ENCODE measurements around the gene PPP2CA.

PPP2CA gene

GRCh38 chr5:134183481-134183880 lies 42.4 kb downstream of the PPP2CA start:
- no peak for DNase-seq (ENCODE audit: extremely low read depth, insufficient read length)
- H3K27me3 ChIP-seq (replicated peaks; ENCODE audit: control insufficient read depth, insufficient read depth, low read length) = no peaks in the 10 kb centered on the region
- TF ChIP-seq, protein P1, sequence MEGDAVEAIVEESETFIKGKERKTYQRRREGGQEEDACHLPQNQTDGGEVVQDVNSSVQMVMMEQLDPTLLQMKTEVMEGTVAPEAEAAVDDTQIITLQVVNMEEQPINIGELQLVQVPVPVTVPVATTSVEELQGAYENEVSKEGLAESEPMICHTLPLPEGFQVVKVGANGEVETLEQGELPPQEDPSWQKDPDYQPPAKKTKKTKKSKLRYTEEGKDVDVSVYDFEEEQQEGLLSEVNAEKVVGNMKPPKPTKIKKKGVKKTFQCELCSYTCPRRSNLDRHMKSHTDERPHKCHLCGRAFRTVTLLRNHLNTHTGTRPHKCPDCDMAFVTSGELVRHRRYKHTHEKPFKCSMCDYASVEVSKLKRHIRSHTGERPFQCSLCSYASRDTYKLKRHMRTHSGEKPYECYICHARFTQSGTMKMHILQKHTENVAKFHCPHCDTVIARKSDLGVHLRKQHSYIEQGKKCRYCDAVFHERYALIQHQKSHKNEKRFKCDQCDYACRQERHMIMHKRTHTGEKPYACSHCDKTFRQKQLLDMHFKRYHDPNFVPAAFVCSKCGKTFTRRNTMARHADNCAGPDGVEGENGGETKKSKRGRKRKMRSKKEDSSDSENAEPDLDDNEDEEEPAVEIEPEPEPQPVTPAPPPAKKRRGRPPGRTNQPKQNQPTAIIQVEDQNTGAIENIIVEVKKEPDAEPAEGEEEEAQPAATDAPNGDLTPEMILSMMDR (IDR thresholded peaks at IDR 0.05; ENCODE audit: insufficient read depth, low read length, poor library complexity, severe bottlenecking) = no peak
- H3K4me3 ChIP-seq (replicated peaks; ENCODE audit: low read depth, low read length) = no peak overlapping the region
- no peaks in the 10 kb centered on the region for H3K36me3 ChIP-seq (ENCODE audit: control insufficient read depth, insufficient read depth, low read length)

DNA sequence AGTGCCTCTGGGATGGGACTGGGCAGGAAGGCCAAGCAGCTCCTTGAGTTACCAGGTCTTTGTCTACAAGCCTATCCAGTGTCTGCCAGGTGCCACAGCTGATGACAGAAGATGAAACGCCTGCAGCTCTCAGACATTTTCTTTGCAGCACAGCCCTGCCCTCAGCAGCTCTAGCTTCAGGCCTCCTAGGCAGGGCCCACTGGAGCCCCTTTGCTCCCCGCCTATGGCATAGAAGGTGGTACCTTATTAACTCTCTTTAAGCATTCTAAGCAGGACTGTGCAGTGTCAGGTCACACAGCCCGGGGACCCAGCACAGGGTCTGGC lies 47.8 kb downstream of the PPP2CA start:
- no peak for DNase-seq (ENCODE audit: extremely low read depth, insufficient read length)
- Histone ChIP-seq H3K4me3 (replicated peaks; ENCODE audit: low read depth, low read length) (no peak overlapping the region), H3K27me3 (replicated peaks; ENCODE audit: control insufficient read depth, insufficient read depth, low read length) (no peaks in the 10 kb centered on the region), H3K36me3 (ENCODE audit: control insufficient read depth, insufficient read depth, low read length) (peaks cover 2% of the 10 kb centered on the region)
- TF ChIP-seq, protein P1 (IDR thresholded peaks at IDR 0.05; ENCODE audit: insufficient read depth, low read length, poor library complexity, severe bottlenecking) = no peak

DNA sequence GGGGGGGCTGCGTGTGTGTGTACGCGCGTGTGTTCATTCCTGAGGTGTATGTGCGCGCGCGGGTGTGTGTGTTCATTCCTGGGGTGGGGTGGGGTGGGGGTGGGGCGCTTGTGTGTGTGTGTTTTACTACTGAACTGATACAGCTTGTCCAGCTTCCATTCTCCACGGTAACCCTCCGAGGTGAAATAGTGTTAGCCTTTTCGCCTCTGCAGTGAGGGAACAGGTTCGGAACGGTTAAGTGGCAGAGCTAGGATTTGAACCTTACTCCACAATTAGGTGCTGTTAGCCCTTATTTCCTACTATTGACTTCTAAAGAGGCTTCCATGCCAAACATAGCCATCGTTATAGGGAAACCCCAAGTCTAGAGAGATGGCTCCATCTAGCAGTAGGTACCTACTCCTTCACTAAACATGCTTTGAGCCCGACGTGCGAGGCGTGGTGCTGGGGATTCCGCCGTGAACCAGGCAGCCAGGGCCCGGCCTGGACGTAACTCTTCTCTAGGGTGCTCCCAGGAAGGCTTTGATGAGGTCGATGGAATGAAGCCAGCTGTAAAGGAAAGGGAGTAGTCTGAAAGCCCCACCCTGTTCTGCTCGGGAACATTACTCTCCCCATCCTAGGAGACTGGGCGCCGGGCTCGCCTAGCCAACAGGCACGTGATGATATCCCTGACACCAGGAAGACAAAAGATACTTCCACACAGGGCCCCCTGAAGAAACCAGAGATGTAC lies 48.3 kb downstream of the PPP2CA start:
- peak; percentile 18 for DNase-seq (ENCODE audit: extremely low read depth, insufficient read length)
- TF ChIP-seq, protein P1 (IDR thresholded peaks at IDR 0.05; ENCODE audit: insufficient read depth, low read length, poor library complexity, severe bottlenecking) = no peak
- peak overlapping the region; percentile 96 for H3K4me3 ChIP-seq (replicated peaks; ENCODE audit: low read depth, low read length)

DNA sequence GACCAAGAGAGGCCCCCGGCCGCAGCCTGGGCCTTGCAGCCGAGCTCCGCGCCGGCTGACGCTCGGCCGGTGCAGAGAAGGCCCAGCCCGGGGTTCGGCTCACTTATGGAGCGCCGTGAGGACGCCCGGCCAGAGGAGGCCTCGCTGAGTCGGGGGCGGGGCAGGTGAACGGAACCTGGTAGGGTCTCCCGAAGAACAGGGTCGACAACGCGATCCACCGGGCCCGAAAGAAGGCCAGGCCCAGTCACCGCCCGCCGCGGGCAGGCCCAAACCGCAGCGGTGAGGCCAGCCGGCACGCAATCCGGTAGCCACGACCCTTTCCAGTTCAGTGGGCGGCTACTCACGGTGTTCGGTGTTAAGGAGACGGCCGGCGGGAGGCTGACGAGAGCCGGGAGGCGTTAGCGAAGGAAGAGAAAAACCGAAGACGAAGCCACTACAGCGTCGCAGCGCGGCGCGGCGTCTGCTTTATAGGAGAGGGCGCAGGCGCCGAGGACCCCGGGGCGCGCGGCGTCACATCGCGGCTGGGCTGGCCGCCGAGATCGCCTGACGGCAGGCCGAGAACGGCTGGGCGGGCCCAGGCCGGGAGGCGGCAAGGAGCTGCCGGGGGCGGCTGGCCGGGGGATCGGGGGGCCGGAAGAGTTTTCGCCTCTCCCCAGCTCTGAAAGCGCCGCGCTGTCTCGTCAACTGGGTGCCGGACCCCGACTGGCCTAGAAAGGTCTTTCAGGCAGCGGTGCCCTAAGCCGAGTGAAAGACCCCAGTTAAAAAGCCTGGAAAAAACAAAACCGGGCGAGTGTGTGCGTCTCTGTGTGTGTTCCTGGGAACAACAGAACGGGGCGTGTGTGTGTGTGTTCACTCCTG lies 49.1 kb downstream of the PPP2CA start, which contains the start of gene SKP1:
TSS of gene SKP1 (minus strand) at position 440 of the 858 bp plus-strand sequence. CDS start 2,928 bp downstream, outside the sequence.
- no peaks in the 10 kb centered on the region for H3K27me3 ChIP-seq (replicated peaks; ENCODE audit: control insufficient read depth, insufficient read depth, low read length)
- TF ChIP-seq, protein P1 (IDR thresholded peaks at IDR 0.05; ENCODE audit: insufficient read depth, low read length, poor library complexity, severe bottlenecking) = peak; percentile 2
- DNase-seq (ENCODE audit: extremely low read depth, insufficient read length) = peak; percentile 91
- peak within 1 kb of the TSS; percentile 96 for H3K4me3 ChIP-seq (replicated peaks; ENCODE audit: low read depth, low read length)
- H3K36me3 ChIP-seq (ENCODE audit: control insufficient read depth, insufficient read depth, low read length) = peaks cover 6% of the 10 kb centered on the region

More for the DNA sequence above, 48.3 kb downstream of the PPP2CA start:
- Histone ChIP-seq H3K36me3 (ENCODE audit: control insufficient read depth, insufficient read depth, low read length) (peaks cover 2% of the 10 kb centered on the region), H3K27me3 (replicated peaks; ENCODE audit: control insufficient read depth, insufficient read depth, low read length) (no peaks in the 10 kb centered on the region)

- H3K27me3 ChIP-seq (replicated peaks; ENCODE audit: control insufficient read depth, insufficient read depth, low read length) = no peaks in the 10 kb centered on the region
- no peak for DNase-seq (ENCODE audit: extremely low read depth, insufficient read length)
- H3K4me3 ChIP-seq (replicated peaks; ENCODE audit: low read depth, low read length) = peak overlapping the region; percentile 96
Observed at GRCh38 chr5:134175921-134176510, 49.9 kb downstream of the PPP2CA start.

More at GRCh38 chr5:134175921-134176510, 49.9 kb downstream of the PPP2CA start:
- TF ChIP-seq, protein P1 (IDR thresholded peaks at IDR 0.05; ENCODE audit: insufficient read depth, low read length, poor library complexity, severe bottlenecking) = no peak
- H3K36me3 ChIP-seq (ENCODE audit: control insufficient read depth, insufficient read depth, low read length) = peaks cover 6% of the 10 kb centered on the region

All from GM06990 (cell line).